ENCODE results near the gene DDX21.
"Not testable (repeated sequence)": the region's sequence is repeated elsewhere in the genome, so short reads cannot be mapped to it uniquely, and the experiment has no call there.

DDX21 gene

DNA sequence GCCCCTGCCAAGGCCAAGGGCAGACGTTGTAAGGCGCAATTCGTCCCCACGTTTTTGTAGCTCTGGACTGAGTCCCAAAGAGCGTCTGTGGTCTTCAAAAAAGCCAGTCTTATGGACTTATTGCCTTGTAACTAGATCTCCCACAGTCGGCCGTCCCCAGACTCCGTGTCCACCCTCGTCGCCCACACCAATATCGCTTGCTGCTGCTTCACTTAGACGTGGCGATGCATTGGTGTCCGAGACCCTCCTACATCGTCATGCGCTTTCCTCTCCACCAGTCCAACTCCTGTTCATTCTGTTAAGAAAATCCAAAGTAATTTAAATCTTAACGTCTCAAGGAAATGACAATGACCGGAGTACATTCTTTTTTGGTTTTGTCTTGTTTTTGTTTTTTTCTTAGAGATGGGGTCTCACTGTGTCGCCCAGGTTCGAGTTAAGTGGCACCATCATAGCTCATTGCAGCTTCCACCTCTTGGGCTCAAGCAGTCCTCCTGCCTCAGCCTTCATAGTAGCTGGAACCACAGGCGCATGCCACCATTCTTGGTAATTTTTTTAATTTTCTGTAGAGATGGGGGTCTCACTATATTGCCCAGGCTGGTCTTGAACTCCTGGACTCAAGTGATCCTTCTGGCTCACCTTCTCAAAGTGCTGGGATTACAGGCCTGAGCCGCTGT, 33.5 kb downstream of the DDX21 start:
- FAIRE-seq (no peak), DNase-seq (ENCODE audit: insufficient read length) (no peak)
- TF ChIP-seq TAF1 (IDR thresholded peaks at IDR 0.05; ENCODE audit: borderline replicate concordance, low read depth, low read length) (no peak), POLR2A (IDR thresholded peaks at IDR 0.05; ENCODE audit: low read depth, low read length) (no peak), POLR2AphosphoS5 (IDR thresholded peaks at IDR 0.05; ENCODE audit: low read depth, low read length) (no peak)

DNA sequence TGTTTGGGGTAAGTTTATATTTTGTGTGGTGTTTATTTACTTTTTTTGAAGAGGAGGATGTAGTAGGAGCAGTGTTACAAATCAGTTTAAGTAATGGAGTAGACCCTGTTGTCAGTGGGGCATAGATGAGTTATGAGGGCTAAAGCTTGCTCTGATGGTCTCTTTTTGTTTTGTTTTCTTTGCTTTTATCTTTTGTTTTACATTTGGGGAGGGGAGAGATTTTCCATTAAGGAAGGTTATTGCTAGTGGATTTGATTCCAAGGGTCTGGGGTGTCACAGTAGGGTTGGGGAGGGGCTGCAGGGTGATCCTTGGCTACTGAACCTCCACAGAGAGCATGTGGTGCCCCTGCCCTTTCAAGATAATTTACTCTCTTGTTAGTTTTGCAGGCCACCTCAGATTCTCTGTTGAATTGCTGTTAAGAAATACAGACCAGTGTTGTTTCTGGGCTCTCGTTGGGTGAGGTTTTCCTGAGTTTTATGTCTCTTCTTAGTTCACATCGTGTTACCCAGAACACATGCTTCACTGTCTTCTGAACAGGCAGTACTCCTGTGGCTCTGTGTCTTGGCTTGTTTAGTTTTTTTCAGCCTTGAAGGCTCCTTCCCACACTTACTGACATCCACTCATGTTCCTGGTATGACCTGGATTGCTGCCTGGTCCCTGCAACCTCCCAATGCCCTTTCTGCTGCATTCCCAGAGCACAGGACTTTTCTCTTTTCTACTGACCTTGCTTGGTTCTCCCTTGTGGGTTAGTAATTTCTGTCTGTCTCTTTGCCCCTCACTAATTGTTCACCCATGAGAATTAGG, 36.9 kb downstream of the DDX21 start:
- FAIRE-seq: no peak
- no peak for DNase-seq (ENCODE audit: insufficient read length)
- TF ChIP-seq TAF1 (IDR thresholded peaks at IDR 0.05; ENCODE audit: borderline replicate concordance, low read depth, low read length) (no peak), POLR2AphosphoS5 (IDR thresholded peaks at IDR 0.05; ENCODE audit: low read depth, low read length) (no peak), POLR2A (IDR thresholded peaks at IDR 0.05; ENCODE audit: low read depth, low read length) (no peak)

DNA sequence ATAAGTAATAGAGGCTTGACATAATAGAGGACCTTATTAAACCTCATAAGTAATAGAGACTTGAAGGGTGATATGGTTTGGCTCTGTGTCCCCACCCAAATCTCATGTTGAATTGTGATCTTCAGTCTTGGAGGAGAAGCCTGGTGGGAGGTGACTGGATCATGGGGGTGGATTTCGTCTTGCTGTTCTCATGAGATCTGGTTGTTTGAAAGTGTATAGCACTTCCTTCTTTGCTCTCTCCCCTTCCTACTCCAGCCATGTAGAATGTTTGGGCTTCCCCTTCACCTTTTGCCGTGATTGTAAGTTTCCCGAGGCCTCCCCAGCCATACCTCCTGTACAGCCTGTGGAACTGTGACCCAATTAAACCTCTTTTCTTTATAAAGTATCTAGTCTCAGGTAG, 41.2 kb downstream of the DDX21 start:
- peak; percentile 92 for FAIRE-seq
- no peak for TF ChIP-seq TAF1 (IDR thresholded peaks at IDR 0.05; ENCODE audit: borderline replicate concordance, low read depth, low read length)
- no peak for TF ChIP-seq POLR2A (IDR thresholded peaks at IDR 0.05; ENCODE audit: low read depth, low read length)
- no peak for TF ChIP-seq POLR2AphosphoS5 (IDR thresholded peaks at IDR 0.05; ENCODE audit: low read depth, low read length)
- no peak for DNase-seq (ENCODE audit: insufficient read length)

DNA sequence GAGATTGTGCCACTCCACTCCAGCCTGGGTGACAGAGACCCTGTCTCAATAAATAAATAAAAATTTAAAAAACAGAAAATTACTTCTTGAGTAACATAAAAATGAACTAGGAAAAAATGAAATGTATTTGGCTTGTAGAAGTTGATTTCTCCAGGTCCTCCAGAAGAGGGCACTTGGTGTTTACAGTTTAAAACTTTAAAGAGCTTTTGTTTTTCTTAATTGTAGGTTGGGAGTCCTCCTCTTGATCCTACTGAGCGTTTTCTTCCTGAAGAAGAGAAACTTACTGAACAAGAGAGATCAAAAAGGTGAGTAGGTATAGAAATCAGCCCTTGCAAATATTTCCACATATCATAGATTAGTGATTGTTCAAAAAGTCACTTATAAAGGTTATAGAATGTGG, 48.9 kb downstream of the DDX21 start:
- DNase-seq (ENCODE audit: insufficient read length) (no peak), FAIRE-seq (no peak)
- TF ChIP-seq POLR2AphosphoS5 (IDR thresholded peaks at IDR 0.05; ENCODE audit: low read depth, low read length): no peak
- no peak for TF ChIP-seq TAF1 (IDR thresholded peaks at IDR 0.05; ENCODE audit: borderline replicate concordance, low read depth, low read length)
- no peak for TF ChIP-seq POLR2A (IDR thresholded peaks at IDR 0.05; ENCODE audit: low read depth, low read length)

DNA sequence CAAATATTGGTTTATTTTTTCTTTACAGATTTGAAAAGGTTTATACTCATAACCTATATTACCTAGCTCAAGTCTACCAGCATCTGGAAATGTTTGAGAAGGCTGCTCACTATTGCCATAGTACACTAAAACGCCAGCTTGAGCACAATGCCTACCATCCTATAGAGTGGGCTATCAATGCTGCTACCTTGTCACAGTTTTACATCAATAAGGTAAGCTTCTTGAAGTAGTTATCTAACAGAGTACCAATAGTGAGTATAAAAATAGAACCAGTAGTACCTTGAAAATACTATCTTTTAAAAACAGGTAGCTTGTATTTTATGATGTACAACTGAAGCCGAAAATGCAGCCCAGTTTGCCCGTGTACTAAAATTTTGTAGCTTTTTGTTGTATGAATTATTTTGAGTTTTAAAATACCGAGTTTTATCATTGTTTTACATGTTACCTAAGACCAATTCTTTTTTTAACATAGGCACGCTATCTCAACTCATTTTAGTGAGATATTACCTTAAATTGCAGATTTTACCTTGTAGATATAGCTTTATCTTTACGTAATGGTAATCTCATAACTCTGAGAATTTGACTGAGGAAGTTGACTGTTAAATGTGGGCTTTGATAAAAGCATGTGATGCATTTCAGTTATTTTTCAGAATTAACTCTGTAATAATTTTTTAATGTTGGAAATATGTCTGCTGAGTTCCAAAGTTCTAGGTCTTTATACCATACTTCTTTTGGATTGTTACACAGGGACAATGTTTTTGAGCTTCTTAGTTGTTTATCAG, 49.9 kb downstream of the DDX21 start:
- FAIRE-seq (no peak), DNase-seq (ENCODE audit: insufficient read length) (no peak)
- TF ChIP-seq POLR2AphosphoS5 (IDR thresholded peaks at IDR 0.05; ENCODE audit: low read depth, low read length) (no peak), POLR2A (IDR thresholded peaks at IDR 0.05; ENCODE audit: low read depth, low read length) (no peak), TAF1 (IDR thresholded peaks at IDR 0.05; ENCODE audit: borderline replicate concordance, low read depth, low read length) (no peak)

DNA sequence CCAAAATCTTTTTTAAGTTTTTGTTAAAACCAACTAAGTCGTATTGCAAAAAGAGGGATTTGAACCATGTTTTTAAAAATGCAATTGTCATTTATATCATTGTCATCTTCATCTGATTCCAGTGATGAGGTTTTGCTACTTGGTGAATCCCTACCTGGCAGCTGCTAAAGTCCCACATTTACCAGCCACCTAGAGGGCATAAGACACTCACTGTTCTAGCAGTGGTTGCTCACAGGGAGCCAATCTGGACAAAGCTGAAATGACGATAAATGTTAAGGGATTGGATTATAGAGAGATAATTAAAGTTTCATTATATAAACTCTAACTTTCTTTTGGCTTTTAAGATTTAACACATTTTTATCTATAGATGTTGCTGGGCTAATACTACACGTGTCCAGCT, 51.3 kb downstream of the DDX21 start:
- TF ChIP-seq POLR2A (IDR thresholded peaks at IDR 0.05; ENCODE audit: low read depth, low read length): no peak
- no peak for TF ChIP-seq TAF1 (IDR thresholded peaks at IDR 0.05; ENCODE audit: borderline replicate concordance, low read depth, low read length)
- no peak for TF ChIP-seq POLR2AphosphoS5 (IDR thresholded peaks at IDR 0.05; ENCODE audit: low read depth, low read length)
- no peak for FAIRE-seq

DNA sequence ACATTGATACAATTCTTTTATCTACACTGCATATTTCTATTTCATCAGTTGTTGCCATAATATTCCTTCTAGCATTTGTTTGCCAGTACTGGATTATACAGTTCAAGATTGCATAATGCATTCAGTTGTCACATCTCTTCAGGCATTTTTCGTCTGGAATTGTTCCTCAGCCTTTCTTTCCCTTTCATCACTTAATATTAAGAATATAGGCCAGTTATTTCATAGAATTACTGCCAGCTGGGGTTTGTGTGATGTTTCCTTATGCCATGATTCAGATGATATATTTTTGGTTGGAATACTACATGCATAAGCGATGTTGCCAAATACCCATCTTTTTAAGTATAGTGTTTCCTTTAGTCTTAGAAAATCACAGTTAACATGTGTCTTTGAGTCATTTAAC, 53.4 kb downstream of the DDX21 start:
- no peak for DNase-seq (ENCODE audit: insufficient read length)
- TF ChIP-seq POLR2A (IDR thresholded peaks at IDR 0.05; ENCODE audit: low read depth, low read length) (no peak), TAF1 (IDR thresholded peaks at IDR 0.05; ENCODE audit: borderline replicate concordance, low read depth, low read length) (no peak), POLR2AphosphoS5 (IDR thresholded peaks at IDR 0.05; ENCODE audit: low read depth, low read length) (no peak)
- FAIRE-seq: no peak

More for the DNA sequence above, 51.3 kb downstream of the DDX21 start:
- DNase-seq (ENCODE audit: insufficient read length): no peak

DNA sequence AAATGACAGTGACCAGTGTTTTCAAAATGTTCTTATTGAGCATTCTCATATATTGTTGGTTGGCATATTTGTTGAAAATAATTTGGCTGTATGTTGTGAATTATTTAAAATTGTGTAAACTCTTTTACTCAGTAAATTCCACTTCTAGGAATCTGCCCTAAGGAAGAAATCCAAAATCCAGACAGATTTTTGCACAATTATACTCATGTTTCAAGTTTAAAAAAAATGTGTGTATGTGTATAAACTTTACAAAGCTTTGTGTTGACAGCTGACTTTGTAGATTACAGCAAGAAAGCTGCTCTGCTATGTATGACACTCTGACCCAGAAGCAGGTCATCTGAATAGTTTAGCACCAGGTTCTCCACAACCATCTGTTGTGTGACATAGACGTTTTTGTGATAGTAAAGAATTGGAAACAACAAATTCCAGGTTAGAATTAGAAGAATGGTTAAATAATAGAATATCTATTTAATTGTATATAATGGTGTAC, 54.2 kb downstream of the DDX21 start:
- no peak for DNase-seq (ENCODE audit: insufficient read length)
- no peak for FAIRE-seq
- TF ChIP-seq POLR2AphosphoS5 (IDR thresholded peaks at IDR 0.05; ENCODE audit: low read depth, low read length) (no peak), TAF1 (IDR thresholded peaks at IDR 0.05; ENCODE audit: borderline replicate concordance, low read depth, low read length) (no peak)

DNA sequence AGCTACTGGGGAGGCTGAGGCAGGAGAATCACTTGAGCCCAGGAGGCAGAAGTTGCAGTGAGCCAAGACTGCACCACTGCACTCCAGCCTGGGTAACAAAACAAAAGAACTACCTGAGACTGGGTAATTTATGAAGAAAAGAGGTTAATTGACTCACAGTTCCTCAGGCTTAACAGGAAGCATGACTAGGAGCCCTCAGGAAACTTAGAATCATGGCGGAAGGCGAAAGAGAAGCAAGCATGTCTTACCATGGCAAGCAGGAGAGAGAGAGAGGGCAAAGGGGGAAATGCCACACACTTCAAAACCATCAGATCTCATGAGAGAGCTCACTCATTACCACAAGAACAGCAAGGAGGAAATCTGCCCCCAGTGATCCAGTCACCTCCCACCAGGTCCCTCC, 56.8 kb downstream of the DDX21 start:
- not testable (repeated sequence) for FAIRE-seq; DNase-seq (ENCODE audit: insufficient read length)

DNA sequence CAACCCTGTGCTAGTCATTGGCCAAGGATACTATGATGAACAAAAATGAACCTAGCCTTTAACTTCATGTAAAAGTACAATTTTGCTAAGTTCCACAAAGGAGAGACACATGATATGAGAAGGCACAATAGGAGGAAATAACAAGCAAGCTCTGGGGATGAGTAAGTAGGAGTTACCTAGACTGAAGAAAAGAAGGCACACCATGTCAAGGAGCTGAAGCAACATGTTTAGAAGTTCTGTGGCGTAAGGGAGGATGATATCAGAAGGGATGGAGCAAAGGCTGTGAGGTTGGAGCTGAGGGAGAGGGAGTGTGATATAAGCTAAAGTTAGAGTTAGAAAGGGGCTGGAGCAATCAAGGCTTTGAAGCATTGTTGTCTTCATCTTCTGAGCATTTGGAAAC, 58.2 kb downstream of the DDX21 start:
- TF ChIP-seq POLR2AphosphoS5 (IDR thresholded peaks at IDR 0.05; ENCODE audit: low read depth, low read length): no peak
- no peak for TF ChIP-seq TAF1 (IDR thresholded peaks at IDR 0.05; ENCODE audit: borderline replicate concordance, low read depth, low read length)
- no peak for TF ChIP-seq POLR2A (IDR thresholded peaks at IDR 0.05; ENCODE audit: low read depth, low read length)
- no peak for DNase-seq (ENCODE audit: insufficient read length)
- no peak for FAIRE-seq

DNA sequence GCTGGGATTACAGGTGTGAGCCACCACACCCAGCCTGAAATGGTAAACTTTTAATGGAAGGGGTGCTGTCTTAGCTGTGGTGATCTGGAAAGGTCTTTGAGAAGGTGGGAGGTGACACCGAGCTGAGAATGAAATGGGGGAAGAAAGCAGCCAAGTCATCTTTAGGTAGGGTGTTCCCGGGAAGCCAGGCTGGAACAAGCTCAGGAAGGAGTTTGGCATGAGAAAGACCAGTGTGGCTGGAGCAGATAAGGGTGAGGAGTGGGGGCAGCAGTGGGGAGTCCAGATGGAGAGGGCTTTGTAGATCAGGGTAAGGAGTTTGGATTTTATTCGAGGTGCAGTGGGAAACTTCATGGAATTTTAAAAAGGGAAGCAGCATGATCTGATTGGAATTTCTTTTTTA, 62.6 kb downstream of the DDX21 start:
- FAIRE-seq: no peak
- TF ChIP-seq POLR2AphosphoS5 (IDR thresholded peaks at IDR 0.05; ENCODE audit: low read depth, low read length) (no peak), TAF1 (IDR thresholded peaks at IDR 0.05; ENCODE audit: borderline replicate concordance, low read depth, low read length) (no peak), POLR2A (IDR thresholded peaks at IDR 0.05; ENCODE audit: low read depth, low read length) (no peak)
- no peak for DNase-seq (ENCODE audit: insufficient read length)
